GM18511 (cell line): ENCODE measurements around the gene GALK2.
"Not testable (repeated sequence)": the region's sequence is repeated elsewhere in the genome, so short reads cannot be mapped to it uniquely, and the experiment has no call there.

ENCODE experiments used
- ATAC-seq: cut with Tn5 transposase; IDR thresholded peaks from one replicate; pipeline ENCODE4 v1.9.1; 2021; ENCODE audit warnings: mild to moderate bottlenecking, moderate library complexity; ENCODE audit not compliant: unreplicated experiment

GALK2 gene

GRCh38 chr15:49215768-49216739, 46.0 kb downstream of the GALK2 start:
- ATAC-seq: peak; percentile 100

GRCh38 chr15:49223536-49224274, 53.7 kb downstream of the GALK2 start:
- no peak for ATAC-seq

DNA sequence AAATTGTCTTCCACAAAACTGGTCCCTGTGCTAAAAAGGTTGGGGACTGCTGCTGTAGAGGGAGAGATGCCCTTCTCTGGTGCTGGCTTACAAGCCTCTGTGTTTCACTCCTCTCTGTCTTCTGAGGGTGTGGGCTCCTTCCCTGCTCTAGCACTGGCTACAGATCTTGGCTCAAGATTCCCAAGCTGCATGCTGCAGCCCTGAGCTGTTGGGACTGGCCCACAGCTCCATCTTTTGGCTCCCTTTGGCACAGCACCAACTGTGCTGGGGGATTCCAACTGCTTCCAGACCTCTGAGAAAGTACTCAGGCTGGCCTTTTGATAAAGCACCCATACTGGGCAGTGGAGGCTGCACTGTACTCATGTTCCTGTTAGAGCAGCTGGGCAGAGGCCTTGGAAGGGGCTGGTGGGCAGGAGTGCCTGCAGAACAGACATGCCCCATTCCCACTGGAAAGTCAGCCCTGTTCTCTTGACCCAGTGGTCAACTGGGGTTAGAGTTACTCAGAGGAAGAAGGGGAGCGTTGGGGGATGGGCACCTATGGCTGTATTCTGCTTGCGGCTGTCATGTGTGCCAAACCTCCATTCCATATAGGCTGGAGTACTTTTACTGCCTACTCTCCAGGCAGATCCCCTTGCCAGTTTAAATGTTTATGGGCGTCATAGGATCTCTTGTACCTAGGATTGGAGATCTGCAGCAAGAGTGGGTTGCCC, 55.7 kb downstream of the GALK2 start:
- no peak for ATAC-seq

DNA sequence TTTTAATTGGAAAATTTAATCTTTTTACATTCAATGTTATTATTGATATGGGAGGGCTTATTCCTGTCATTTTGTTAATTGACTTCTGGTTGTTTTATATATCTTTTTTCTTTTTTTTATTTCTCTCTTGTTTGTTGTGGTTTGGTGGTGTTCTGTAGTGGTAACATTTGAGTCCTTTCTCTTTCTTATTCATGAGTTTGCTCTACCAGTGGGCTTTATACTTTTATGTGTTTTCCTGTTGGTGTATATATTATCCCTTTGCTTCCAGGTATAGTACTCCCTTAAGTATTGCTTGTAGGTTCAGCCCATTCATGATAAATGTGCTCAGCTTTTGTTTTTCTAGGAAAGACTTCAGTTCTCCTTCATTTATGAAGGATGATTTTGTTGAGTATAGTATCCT, 57.6 kb downstream of the GALK2 start:
- no peak for ATAC-seq

DNA sequence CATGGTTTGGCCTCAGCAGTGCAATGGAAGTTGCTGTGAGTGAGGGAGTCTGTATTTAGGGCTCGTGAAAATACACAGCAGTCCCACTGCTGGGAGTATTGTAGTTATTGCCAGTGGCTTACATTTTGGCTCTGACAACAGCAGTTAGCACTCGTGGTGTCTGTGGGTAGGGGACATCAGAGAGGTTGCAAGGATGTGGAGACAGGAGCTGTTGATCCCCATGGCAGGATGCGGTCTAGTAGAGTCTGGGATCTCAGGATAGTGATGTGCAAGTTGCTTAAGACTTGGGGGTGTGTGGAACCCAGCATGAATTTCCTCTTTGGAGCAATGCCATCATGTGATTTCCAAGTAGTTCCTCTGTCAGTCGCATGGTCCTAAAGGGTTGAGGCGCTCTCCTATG, 59.9 kb downstream of the GALK2 start:
- ATAC-seq: no peak

GRCh38 chr15:49232236-49232806, 62.3 kb downstream of the GALK2 start:
- ATAC-seq: no peak

GRCh38 chr15:49235446-49236124, 65.5 kb downstream of the GALK2 start:
- ATAC-seq: peak; percentile 98

GRCh38 chr15:49236869-49237268, 66.8 kb downstream of the GALK2 start:
- ATAC-seq: no peak

- ATAC-seq: no peak
Measured at GRCh38 chr15:49238342-49238741, 68.3 kb downstream of the GALK2 start.

GRCh38 chr15:49239105-49239504, 69.1 kb downstream of the GALK2 start:
- no peak for ATAC-seq

DNA sequence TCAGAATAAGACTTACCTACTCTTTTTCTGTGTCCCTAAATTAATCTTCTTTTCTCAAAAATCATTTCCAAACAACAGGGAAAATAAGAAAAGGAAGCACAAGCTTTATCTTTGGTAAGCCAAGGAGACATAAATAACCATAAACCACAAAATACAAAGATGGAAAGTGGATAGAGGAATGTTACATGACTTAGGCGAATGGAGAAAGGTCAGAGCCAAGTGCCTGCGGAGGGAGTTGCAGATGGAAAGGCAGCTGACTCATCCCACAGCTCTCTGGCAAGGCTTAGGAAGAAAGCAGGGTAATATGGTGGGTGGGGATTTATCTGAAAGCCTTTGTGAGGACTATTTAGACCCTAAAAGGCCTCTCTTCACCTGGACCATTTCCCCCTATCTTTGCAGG, 72.8 kb downstream of the GALK2 start:
- no peak for ATAC-seq

DNA sequence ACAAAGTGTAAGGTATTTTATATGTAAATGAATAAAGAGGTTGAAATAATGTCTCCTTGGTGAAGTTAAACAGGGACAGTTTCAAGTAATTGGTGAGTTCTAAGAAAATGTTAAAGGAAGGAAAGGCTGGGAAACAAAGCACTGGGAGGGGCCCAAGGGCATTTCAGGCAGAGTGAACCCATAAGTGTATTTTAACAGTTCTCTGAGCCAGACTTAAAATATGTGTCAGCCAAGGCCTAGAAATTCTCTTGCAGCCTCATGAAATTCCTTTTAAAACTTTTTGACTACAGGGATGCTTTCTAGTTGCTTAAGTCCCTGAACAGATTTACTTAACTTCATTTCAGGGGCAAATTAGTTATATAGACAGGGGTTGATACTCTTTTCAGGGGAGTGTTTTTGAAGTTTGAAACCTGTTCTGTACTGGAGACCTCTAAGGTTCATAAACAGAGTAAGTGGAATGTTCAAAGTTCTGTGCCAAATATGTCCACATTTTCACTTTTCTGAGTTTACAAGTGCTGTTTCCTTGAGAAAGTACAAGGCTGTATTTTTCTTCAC, 77.6 kb downstream of the GALK2 start:
- ATAC-seq: no peak

DNA sequence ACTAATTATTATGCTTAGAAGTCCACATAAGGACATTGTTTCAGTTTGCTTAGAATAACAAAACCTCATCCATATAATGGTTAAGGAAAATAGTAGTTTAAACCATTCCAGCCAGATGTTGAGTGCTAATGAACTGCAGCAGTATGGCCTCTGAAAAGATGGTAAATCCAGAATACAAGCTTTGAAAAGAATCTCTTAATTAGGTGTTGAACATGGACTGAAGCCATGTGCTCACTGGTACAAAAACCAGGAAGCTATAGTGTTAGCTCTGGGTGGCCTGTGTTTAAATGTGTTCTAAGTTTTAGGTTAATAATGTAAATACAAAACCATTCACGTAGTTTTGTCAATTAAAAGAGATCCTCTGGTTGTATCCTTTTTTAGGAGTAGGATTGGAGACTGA, 78.2 kb downstream of the GALK2 start:
- no peak for ATAC-seq

DNA sequence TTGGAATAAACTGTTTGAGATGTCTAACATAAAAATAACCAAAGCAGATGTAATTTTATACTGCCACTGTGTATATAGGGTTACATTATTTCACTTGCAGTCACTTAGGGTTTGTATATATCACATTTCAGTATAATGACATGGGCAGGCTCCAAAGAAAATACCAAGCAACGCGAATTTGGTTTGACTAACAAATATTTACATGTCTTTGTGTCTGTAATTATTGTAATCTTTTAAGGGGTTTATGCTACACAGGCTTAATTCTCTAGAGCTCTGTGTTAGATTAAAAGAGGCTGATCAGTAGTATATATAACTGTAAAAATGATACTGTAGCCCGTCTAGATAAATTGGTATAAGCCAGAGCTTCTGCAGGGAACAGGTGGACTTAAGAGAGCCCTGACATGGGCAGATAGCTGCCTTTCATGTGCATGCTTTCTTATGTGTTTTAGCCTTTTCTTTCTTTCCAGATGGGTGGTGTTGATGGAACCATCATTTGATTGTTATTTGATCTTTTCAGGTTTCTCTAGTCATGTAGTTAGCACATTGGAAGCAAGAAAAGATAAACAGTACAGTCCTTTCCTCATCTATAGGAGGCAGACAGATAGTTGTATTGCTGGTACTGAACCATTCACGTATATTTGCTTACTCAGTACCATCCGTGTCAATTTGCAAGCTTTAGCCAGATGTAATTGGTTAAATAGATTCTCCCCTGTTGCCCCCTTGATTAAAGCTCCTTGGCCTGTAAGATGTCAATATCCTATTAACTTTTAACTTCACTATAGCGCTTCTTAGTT, 86.1 kb downstream of the GALK2 start:
- no peak for ATAC-seq

DNA sequence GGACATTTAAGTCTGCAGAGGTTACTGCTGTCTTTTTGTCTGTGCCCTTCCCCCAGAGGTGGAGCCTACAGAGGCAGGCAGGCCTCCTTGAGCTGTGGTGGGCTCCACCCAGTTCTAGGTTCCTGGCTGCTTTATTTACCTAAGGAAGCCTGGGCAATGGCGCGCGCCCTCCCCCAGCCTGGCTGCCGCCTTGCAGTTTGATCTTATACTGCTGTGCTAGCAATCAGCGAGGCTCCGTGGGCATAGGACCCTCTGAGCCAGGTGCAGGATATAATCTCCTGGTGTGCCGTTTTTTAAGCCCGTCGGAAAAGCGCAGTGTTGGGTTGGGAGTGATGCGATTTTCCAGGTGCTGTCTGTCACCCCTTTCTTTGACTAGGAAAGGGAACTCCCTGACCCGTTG, 95.1 kb downstream of the GALK2 start:
- not testable (repeated sequence) for ATAC-seq

GRCh38 chr15:49265911-49266310, 95.9 kb downstream of the GALK2 start:
- ATAC-seq: no peak

GRCh38 chr15:49270541-49271421, 100.7 kb downstream of the GALK2 start:
- ATAC-seq: no peak

DNA sequence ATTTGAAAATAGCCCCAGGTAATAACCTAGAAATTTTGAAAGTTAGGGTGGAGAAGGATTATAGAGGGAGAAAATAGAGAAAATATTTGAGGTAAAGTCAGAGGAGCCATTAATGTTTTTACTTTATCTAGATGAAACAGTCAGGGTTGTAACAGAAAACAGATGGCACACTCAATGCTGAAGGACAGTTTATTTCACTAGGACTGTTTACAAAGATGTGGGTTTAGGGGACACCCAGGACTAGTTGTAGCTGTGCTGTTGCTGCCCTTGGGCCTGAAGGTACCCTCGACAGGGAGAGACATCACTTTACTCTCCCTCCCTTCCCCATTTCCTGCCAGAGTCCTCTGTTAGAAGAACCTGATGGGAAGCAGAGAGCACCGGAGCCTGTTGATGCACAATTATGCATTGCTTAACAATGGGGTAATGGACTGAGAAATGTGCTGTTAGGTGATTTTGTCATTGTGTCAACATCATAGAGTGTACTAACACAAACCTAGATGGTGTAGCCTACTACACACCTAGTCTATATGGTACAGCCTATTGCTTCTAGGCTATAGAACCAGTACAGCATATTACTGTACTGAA, 103.8 kb downstream of the GALK2 start:
- no peak for ATAC-seq
